Stimulated activated CD4-positive, alpha-beta T cell treated with anti-CD3 and anti-CD28 coated beads, Interleukin-15, amount 100 ng/mL, for 48 hours (primary cell): Measurements from ENCODE around the gene SPNS1.
"Not testable (repeated sequence)": the region's sequence is repeated elsewhere in the genome, so short reads cannot be mapped to it uniquely, and the experiment has no call there.

Experiments used
- DNase-seq, 2 donors: peaks; one replicate each; pipeline ENCODE4 v3.0.0-alpha.2; 2020; ENCODE audit warnings: low read depth in 2 of 2

The SPNS1 gene

DNA sequence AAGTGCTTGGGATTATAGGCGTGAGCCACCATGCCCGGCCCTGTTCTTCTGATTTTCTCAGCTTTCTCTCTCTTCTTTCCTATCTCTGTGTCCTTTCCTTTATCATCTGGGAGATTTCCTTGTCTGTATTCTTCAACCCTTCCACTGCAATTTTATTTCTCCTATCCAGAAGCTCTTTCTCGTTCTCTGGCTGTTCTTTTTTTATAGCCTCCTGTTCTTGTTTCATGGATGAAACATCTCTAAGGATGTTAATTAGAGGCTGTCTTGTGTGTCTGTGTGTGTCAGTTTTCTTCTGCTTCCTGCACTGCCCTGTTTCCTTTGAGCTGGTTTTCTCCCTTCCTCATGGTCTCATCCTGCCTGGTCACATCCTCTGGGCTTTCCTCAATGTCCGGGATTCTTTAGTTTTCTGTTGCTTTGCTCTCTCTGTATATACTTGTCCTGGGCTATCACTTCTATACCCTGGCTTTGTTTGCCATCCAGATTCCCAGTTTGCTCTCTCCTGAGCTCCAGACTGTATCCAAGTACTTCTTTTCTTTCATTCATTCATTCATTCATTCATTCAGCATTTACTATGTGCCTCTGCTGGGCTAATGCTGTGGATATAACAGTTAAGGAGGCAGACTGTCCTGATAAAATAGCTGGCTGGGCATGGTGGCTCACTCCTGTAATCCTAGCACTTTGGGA is 12.7 kb downstream of the SPNS1 start:
- DNase-seq, result no peak

- DNase-seq, result no peak
Measured at GRCh38 chr16:28989363-28989762, 14.8 kb downstream of the SPNS1 start.

DNA sequence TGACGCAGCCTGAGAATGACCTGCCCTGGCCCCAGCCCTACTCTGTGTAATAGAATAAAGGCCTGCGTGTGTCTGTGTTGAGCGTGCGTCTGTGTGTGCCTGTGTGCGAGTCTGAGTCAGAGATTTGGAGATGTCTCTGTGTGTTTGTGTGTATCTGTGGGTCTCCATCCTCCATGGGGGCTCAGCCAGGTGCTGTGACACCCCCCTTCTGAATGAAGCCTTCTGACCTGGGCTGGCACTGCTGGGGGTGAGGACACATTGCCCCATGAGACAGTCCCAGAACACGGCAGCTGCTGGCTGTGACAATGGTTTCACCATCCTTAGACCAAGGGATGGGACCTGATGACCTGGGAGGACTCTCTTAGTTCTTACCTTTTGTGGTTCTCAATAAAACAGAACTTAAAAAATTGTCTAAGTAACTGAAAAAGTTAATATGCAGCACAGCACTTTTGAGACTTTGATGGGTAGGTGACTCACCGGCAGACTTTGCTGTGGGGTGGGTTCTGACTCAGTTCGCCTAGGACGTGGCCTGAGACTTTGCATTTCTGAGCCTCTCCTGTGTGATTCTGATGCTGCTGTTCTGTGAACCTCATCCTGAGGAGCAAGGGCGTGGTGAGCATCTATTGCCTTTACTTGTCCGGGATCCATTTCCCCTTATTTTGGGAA is 15.9 kb downstream of the SPNS1 start:
- peak; percentile 66 to 68 for DNase-seq

DNA sequence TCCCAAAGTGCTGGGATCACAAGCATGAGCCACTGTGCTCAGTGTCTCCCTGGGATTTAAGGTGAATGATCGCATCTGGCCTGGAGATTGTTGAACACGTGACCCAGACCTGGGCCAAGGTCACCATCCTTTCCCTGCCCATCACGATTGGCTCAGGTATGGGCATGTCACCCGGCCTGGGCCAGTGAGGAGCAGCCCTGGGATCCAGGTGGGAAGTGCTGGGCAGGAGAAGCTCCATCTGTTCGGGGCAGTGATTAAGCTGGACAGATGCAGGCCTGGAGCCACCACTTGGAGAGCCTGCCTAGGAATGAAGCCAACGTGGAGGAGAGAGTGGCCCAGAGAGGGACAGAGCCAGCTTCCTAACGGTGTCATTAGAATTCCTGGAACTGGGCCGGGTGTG is 17.1 kb downstream of the SPNS1 start:
- DNase-seq, result no peak

GRCh38 chr16:28992496-28992895 is 17.9 kb downstream of the SPNS1 start:
- no peak for DNase-seq

GRCh38 chr16:28998837-28999236 is 24.3 kb downstream of the SPNS1 start:
- DNase-seq, result no peak

- no peak for DNase-seq
Measured at GRCh38 chr16:28999577-28999976, 25.0 kb downstream of the SPNS1 start.

GRCh38 chr16:29000019-29000418 is 25.4 kb downstream of the SPNS1 start:
- DNase-seq, result no peak

- DNase-seq, result not testable (repeated sequence)
Measured at GRCh38 chr16:29004496-29005139, 30.0 kb downstream of the SPNS1 start.

GRCh38 chr16:29007730-29008593 is 33.4 kb downstream of the SPNS1 start:
- DNase-seq, result peak; percentile 74 to 78

DNA sequence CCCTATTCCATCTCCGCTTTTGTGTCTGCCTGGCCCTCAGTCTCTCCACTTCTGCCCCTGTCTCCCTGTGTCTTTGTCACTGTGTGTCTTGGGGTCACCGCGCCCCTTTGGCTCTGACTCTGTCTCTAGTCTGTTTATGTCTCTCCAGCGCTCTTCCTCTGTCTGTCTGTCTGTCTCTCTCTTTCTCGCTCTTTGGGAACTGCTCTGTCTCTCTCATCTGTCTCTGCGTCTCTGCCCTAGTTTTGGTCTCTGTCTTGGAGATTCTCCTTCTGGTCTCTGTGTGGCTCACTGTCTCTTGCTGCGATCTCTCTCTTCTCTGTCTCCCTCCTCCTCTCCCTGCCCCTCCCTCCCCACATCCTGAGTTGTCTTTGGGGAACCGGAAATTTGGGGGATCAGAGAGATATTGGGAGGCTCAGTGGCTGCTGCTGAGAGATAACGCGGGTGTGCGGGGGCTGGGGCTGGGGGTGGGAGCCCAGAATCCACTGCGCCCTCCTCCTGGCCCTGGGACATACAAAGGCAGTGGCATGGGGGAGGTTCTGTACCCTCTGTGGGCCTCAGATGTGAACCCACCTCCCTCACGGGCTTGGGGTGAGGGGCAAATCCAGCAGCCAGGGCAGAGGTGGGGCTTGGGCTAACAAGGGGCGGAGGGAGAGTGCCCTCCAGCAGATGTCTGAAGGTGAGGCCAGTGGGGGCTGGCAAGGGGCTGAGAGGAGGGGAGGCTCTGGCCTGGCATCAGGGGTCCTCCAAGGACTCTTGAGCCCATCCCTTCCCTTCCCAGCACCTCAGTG is 34.7 kb downstream of the SPNS1 start:
- no peak for DNase-seq

GRCh38 chr16:29009838-29010166 is 35.2 kb downstream of the SPNS1 start:
- DNase-seq, result no peak

- no peak for DNase-seq
Measured at GRCh38 chr16:29011112-29011511, 36.5 kb downstream of the SPNS1 start.

- DNase-seq, result no peak
Measured at GRCh38 chr16:29011851-29012250, 37.3 kb downstream of the SPNS1 start.

- DNase-seq, result no peak
Measured at GRCh38 chr16:29012913-29013553, 38.5 kb downstream of the SPNS1 start.

DNA sequence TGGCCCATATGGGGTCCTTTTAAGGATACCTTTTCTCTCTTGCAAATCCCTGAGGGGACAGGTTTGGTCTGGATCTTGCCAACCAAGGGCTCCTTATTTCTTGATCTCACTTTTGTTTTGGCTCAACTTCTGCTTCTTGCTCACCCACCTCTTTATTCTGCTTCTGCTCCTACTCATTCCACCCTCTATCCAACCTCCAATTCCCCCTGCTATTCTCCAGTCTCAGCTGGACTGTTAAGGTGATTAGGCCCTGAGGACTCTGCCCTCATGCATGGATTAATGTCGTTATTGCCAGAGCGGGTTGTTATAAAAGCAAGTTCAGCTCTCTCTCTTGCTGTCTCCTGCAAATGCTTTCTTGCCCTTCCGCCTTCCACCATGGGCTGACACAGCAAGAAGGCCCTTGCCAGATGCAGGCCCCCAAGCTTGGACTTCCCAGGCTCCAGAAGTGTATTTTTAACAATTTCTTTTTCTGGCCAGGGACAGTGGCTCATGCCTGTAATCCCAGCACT is 40.0 kb downstream of the SPNS1 start:
- DNase-seq, result no peak

- no peak for DNase-seq
Measured at GRCh38 chr16:29022196-29022595, 47.6 kb downstream of the SPNS1 start.

- no peak for DNase-seq
Measured at GRCh38 chr16:29023279-29024277, 49.0 kb downstream of the SPNS1 start.

GRCh38 chr16:29024278-29024677 is 49.7 kb downstream of the SPNS1 start:
- no peak for DNase-seq
